ENCODE data around the gene FRY. TPM values are rescaled to one million over a fixed set of nuclear protein-coding genes. Genes with fewer than 3 reads are reported as not detected.
A peak's percentile ranks its signal among the peaks of the same experiment; 100 is the strongest.

The FRY gene
- polyA plus RNA-seq, 10 donors, result 36.0 to 56.3 (median 45.9) TPM

DNA sequence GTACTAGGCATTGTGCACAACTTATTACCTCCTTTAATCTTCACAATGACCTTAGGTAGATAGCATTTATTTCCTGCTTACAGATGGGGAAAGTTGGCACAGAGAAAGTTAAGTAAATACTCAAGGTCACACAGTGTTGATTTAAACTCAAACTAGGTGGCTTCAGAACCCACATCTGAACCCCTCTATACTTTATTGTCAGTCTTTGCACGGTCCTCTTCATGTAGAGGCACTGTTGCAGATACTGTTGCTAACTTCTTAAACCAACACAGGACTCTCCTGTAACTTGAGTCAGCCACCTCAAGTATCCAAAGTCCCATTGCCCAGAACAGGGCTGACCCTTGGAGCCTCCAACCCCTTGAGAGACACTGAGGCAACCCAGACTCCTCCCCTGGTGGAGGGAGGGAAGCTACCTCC, 48.8 kb downstream of the FRY start:
- DNase-seq, result no peak

DNA sequence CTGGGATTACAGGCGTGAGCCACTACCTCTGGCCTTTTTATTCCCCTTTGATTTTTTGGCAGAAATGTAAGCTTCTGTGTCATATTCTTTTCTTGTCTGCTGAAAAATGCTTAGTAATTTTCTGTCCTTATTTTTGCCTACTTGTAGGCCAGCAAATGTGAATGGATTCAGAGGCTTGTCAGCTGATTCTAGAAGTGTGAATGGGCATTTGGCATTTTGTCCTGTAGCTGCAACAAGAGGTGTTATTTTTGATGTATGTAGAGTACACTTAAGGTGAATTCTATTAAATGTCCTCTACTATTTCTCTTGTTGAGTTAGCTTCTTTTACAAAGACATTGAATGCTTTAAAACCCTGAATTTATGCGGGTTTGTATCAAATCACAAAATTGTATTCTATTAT, 50.0 kb downstream of the FRY start:
- DNase-seq, result no peak

DNA sequence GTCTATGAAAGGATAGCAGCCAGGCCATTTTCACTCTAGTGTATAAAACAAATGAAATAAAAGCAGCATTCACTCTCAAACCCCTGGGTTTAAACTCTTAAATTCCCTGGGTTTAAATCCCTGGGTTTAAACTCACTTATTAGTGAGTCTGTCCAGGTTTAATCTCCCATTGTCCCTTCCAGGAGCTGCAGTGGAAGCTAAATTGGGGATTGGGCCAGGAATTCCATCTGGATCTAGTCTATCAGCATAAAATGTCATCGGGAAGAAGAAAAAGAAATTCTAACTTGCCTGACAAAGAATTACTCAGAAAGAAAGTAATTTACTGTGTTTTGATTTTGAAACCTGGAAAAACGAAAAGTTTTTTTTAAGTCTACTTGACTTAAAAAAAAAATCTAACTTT, 54.8 kb downstream of the FRY start:
- peak; percentile 47 to 66 (median 63) for DNase-seq

GRCh38 chr13:32086791-32087441, 55.3 kb downstream of the FRY start:
- peak in 1 of 3 donors; percentile 12 for DNase-seq

DNA sequence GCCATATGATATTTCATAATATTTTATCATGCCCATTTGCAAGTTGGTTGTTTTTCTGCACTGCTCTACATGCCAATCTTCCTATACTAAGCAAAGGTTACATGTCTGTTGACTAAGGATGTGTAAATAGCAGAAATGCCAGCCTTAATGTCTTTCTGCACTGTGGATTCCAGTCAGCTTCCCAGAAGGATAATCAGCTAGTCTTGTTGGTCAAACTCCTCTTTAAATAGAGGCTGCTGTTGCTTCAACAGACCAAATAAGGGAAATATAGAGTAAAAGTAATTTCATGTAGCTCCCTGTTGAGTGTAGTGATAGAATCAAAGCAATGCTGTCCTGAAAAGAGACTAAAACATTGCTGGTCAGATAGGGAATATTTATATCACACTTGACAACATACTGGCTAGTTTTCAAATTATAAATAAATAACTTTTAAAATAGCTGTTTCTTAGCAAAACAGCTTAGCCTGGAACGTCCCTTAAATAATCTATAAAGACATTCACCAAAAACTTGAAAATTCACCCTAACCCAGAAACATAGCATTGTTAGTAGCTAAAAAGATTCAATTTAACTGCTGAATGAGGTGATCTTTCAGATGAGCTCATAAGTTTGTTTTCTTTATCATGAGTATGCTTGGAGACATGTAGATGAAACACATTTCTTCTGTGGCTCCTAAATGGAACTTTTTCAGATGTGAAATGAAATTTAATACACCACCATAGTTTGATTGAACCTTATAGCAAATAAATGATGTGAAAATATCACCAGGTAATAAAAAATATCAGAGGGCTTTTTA, 56.6 kb downstream of the FRY start:
- DNase-seq, result no peak

GRCh38 chr13:32092496-32092895, 60.9 kb downstream of the FRY start:
- DNase-seq, result peak in 2 of 3 donors; percentile 12 to 31

GRCh38 chr13:32093006-32093405, 61.4 kb downstream of the FRY start:
- DNase-seq, result peak in 2 of 3 donors; percentile 17 to 41

GRCh38 chr13:32098272-32098671, 66.7 kb downstream of the FRY start:
- no peak for DNase-seq

GRCh38 chr13:32105653-32106313, 74.2 kb downstream of the FRY start:
- no peak for DNase-seq

DNA sequence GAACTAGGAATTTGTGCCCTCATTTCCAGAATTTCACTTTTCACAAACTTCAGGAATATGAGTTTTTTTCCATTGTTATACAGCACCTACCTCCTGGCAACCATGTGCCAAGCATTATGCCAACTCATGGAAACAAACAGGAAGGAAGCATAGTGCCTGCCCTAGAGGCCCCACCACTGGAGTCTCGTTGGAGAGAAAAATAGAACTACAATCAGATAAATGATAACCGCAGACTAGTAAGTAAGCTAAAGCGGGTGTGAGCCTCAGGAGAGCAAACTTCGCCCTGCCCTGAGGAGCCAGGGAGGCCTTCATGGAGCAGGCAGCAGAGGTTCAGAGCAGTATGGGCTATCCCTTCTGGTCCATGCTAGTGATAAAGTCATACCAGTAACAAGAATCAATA, 75.9 kb downstream of the FRY start:
- DNase-seq, result no peak

- DNase-seq, result no peak
Observed at GRCh38 chr13:32107973-32108372, 76.4 kb downstream of the FRY start.

GRCh38 chr13:32113532-32113931, 82.0 kb downstream of the FRY start:
- DNase-seq, result no peak

- DNase-seq, result no peak
Observed at GRCh38 chr13:32114284-32114950, 82.8 kb downstream of the FRY start.

- DNase-seq, result no peak
Observed at GRCh38 chr13:32115066-32115465, 83.5 kb downstream of the FRY start.

GRCh38 chr13:32116210-32116609, 84.6 kb downstream of the FRY start:
- DNase-seq, result no peak

DNA sequence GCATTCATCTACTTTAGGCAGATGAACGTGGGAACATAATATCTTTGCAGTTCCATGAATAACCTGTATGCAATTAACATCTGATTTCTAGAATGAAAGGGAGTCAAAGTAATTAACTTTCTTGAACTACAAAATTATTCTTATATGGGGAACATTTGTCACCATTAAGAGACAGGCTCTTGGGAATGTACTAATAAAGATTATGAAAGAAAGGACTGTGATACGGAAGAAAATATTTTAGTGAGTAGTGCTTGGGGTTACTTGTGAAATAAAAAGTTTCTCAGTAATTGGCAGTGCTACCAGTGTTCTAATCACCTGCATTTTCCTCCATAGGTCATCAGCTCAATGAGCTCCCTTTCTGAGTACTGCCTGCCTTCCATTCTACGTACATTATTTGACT, 85.4 kb downstream of the FRY start:
- no peak for DNase-seq

- DNase-seq, result no peak
Observed at GRCh38 chr13:32117701-32118100, 86.1 kb downstream of the FRY start.

GRCh38 chr13:32121316-32121715, 89.7 kb downstream of the FRY start:
- no peak for DNase-seq

- DNase-seq, result no peak
Observed at GRCh38 chr13:32124743-32125142, 93.2 kb downstream of the FRY start.

GRCh38 chr13:32125221-32125689, 93.7 kb downstream of the FRY start:
- peak in 1 of 3 donors; percentile 16 for DNase-seq

DNA sequence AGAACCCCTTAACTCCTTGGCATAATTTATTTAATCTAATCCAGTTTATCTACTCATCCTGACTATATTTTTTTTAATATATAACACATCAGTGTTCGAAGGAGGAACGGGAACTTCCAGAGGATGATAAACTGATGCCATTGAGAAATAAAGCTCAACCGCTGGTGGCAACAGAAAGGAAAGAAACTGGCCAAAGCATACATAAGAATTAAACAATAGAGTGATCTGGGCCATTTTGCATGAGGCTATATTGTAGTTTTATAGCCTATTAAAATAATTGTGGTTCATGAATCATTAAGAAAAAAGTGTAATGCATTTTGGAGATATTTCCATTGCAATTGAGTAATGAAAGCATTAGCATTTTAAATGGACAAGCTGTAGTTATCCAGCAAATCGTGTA, 94.2 kb downstream of the FRY start:
- DNase-seq, result no peak

- DNase-seq, result no peak
Observed at GRCh38 chr13:32126278-32126677, 94.7 kb downstream of the FRY start.
